Mucosa of stomach (tissue), 1 donor: ENCODE results near the gene LRRC55.

Experiments
- H3K27me3 ChIP-seq: one replicate; pipeline ENCODE4 v1.7.0; 2013; ENCODE audit warnings: mild to moderate bottlenecking, low read length; ENCODE audit not compliant: control insufficient read depth, insufficient read depth
- H3K36me3 ChIP-seq: one replicate; pipeline ENCODE4 v1.7.0; 2013; ENCODE audit warnings: low read length; ENCODE audit not compliant: control insufficient read depth, insufficient read depth
- H3K4me1 ChIP-seq: one replicate; pipeline ENCODE4 v1.7.0; 2013; ENCODE audit warnings: mild to moderate bottlenecking, low read length; ENCODE audit not compliant: control insufficient read depth, insufficient read depth
- H3K4me3 ChIP-seq: one replicate; pipeline ENCODE4 v1.7.0; 2013; ENCODE audit warnings: low read length
- H3K9ac ChIP-seq: one replicate; pipeline ENCODE4 v1.7.0; 2013; ENCODE audit warnings: mild to moderate bottlenecking, low read length, moderate library complexity
- H3K9me3 ChIP-seq: one replicate; pipeline ENCODE4 v1.7.0; 2013; ENCODE audit warnings: mild to moderate bottlenecking, low read length, moderate library complexity; ENCODE audit not compliant: control insufficient read depth
- donor health status: Pancreatic carcinoma.

LRRC55 gene

GRCh38 chr11:57230316-57230715 lies 48.6 kb downstream of the LRRC55 start:
- no peaks in the 10 kb centered on the region for H3K9me3 ChIP-seq
- peaks cover 12% of the 10 kb centered on the region for H3K27me3 ChIP-seq
- H3K36me3 ChIP-seq: no peaks in the 10 kb centered on the region
- H3K9ac ChIP-seq: no peak overlapping the region
- no peaks in the 10 kb centered on the region for H3K4me1 ChIP-seq
- no peak overlapping the region for H3K4me3 ChIP-seq

GRCh38 chr11:57230791-57231538 lies 49.2 kb downstream of the LRRC55 start:
- Histone ChIP-seq H3K36me3 (no peaks in the 10 kb centered on the region), H3K4me3 (no peak overlapping the region), H3K9ac (no peak overlapping the region), H3K4me1 (no peaks in the 10 kb centered on the region), H3K27me3 (peaks cover 12% of the 10 kb centered on the region), H3K9me3 (no peaks in the 10 kb centered on the region)

DNA sequence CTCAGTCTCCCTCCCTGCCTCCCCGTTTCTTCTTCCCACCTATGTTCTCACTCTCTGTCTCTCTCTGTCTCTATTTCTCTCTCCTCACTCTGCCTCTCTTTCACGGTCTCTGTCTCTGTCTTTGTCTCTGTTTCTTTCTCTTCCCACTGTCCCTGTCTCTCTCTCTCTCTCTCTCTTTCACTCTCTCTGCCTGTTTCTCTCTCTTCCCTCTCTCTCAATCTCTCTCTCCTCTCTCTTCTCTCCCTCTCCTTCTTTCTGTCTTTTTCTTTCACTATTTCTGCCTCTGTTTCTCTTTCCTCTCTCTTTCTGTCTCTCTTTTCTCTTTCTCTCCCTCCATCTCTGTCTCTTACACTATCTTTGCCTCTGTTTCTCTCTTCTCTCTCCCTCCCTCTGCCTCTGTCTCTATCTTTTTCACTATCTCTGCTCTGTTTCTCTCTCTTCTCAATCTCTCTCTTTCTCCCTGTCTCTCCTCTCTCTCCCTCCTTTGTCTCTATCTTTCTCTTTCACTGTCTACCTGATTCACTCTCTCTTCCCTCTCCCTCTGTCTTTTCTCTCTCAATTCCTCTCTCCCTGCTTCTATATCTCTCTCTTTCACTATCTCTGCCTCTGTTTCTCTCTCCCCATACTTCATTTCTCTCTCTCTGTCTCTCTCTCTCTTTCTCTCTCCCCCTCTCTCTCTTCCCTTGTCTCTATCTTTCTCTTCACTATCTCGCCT lies 49.9 kb downstream of the LRRC55 start:
- Histone ChIP-seq H3K4me3 (no peak overlapping the region), H3K36me3 (no peaks in the 10 kb centered on the region), H3K4me1 (no peaks in the 10 kb centered on the region)

DNA sequence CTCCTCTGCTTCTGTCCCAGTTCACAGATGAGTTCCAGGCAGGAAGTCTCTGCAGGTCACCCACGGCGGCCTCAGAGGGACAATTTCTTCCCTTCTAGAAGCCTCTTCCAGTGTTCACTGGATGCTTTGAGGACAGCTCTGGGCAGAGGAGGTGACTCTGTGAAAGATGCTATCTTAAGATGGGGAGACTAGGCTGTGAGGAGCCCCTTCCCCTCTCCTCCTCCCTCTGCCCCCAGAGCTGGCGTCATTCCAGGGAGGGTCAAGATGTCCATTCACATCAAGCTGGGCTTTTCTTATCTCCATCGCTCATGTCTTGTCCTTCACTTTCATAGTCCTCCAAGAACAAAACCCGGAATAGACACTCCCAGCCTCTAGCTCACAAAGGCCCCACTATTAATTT lies 51.9 kb downstream of the LRRC55 start:
- H3K27me3 ChIP-seq: peaks cover 12% of the 10 kb centered on the region
- H3K36me3 ChIP-seq: no peaks in the 10 kb centered on the region
- no peak overlapping the region for H3K4me3 ChIP-seq
- H3K9me3 ChIP-seq: no peaks in the 10 kb centered on the region
- no peaks in the 10 kb centered on the region for H3K4me1 ChIP-seq
- H3K9ac ChIP-seq: no peak overlapping the region

More for the DNA sequence above, 49.9 kb downstream of the LRRC55 start:
- Histone ChIP-seq H3K9me3 (no peaks in the 10 kb centered on the region), H3K9ac (no peak overlapping the region), H3K27me3 (peaks cover 12% of the 10 kb centered on the region)

DNA sequence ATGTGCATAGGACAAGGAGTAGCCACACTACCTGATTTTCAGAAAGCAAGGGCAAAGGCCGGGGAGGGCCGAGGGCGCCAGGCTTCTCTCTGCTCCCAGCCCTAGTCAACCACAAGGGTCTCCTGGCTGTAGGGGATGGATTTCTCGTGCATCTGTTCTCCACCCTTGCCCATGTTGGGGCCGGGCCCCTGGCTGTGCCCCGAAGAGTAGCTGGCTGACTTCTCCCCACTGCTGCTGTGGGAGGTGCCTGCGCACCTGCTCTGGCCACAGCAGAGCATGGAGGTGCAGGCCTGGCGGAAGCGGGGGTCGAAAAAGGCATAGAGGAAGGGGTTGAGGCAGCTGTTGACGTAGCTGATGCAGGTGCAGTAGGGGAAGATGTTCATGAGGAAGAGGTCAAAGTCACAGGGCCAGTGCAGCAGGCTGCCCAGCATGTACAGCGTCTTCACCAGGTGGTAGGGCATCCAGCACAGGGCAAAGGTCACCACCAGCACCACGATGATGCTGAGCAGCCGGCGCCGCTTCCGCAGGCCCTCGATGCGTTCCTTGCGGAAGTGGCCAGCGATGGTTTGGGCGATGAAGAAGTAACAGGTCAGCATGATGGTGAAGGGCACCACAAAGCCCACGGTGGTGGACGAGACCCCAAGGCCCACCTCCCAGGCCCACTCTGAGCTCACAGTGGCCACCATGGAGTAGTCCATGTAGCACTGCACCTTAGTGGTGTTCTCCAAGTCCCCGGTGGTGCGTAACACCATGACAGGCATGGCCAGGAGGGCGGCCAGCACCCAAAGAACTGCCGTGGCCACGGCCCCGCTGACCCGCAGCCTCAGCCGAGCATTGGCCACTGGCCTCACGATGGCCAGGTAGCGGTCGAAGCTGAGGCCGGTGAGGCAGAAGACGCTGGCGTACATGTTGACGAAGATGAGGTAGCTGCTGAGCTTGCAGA lies 54.3 kb downstream of the LRRC55 start:
- Histone ChIP-seq H3K9me3 (no peaks in the 10 kb centered on the region), H3K4me3 (no peak overlapping the region), H3K9ac (no peak overlapping the region), H3K36me3 (no peaks in the 10 kb centered on the region), H3K4me1 (peaks cover 5% of the 10 kb centered on the region), H3K27me3 (peaks cover 12% of the 10 kb centered on the region)

- Histone ChIP-seq H3K9ac (no peak within 1 kb of the TSS), H3K4me3 (no peak within 1 kb of the TSS), H3K4me1 (peaks cover 5% of the 10 kb centered on the region), H3K9me3 (no peaks in the 10 kb centered on the region), H3K27me3 (peaks cover under 1% of the 10 kb centered on the region), H3K36me3 (no peaks in the 10 kb centered on the region)
Measured at GRCh38 chr11:57237204-57237681, 55.5 kb downstream of the LRRC55 start, which contains the start of gene APLNR. Gene APLNR, minus strand, starts transcription at chr11:57237250. Its CDS starts 246 bp downstream, at chr11:57237004.

GRCh38 chr11:57239348-57239747 lies 57.6 kb downstream of the LRRC55 start:
- H3K4me3 ChIP-seq: no peak overlapping the region
- H3K27me3 ChIP-seq: no peaks in the 10 kb centered on the region
- no peaks in the 10 kb centered on the region for H3K9me3 ChIP-seq
- H3K36me3 ChIP-seq: no peaks in the 10 kb centered on the region
- H3K9ac ChIP-seq: no peak overlapping the region
- peaks cover 5% of the 10 kb centered on the region for H3K4me1 ChIP-seq

DNA sequence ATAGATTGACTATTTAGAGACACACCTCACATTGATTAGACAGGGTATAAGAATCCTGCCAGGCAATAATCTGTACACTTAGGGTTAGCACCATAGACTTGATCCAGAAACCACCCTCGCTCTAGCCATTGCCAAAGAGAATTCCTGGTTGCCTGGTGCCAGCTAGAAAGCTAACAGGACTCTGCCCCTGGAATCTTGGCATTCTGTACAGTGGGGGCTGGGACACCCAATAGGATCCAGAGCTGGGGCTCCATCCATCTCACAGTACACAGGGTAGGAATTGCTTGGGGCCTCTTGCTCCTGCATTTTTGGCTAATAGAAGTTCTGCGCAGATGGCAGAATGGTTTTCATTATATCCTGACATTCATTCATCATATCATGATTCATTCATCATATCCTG lies 58.3 kb downstream of the LRRC55 start:
- Histone ChIP-seq H3K27me3 (no peaks in the 10 kb centered on the region), H3K9ac (no peak overlapping the region), H3K4me1 (peaks cover 5% of the 10 kb centered on the region), H3K36me3 (no peaks in the 10 kb centered on the region), H3K4me3 (no peak overlapping the region), H3K9me3 (no peaks in the 10 kb centered on the region)

- Histone ChIP-seq H3K4me1 (peaks cover 5% of the 10 kb centered on the region), H3K27me3 (no peaks in the 10 kb centered on the region), H3K9ac (no peak overlapping the region), H3K4me3 (no peak overlapping the region), H3K36me3 (no peaks in the 10 kb centered on the region), H3K9me3 (no peaks in the 10 kb centered on the region)
Measured at GRCh38 chr11:57240757-57241156, 59.0 kb downstream of the LRRC55 start.
